ENCODE measurements around the gene PANK4.

PANK4 gene

GRCh38 chr1:2525920-2526823 lies at the start of gene PANK4:
Gene PANK4, minus strand, starts transcription at chr1:2526596. Its CDS starts 9 bp downstream, at chr1:2526587.
- TF ChIP-seq EP300 (IDR thresholded peaks at IDR 0.05; ENCODE audit: borderline replicate concordance) (no peak), FOXM1 (IDR thresholded peaks at IDR 0.05; ENCODE audit: borderline replicate concordance, low read depth) (no peak), TAF1 (IDR thresholded peaks at IDR 0.05; ENCODE audit: low read depth) (peak; percentile 64; the same call in 1 of the 2 replicates), EGR1 (IDR thresholded peaks at IDR 0.05) (peak; percentile 80), TEAD4 (IDR thresholded peaks at IDR 0.05) (no peak), ZBTB7A (IDR thresholded peaks at IDR 0.05; ENCODE audit: low read depth) (peak; percentile 93), RAD21 (IDR thresholded peaks at IDR 0.05; ENCODE audit: low read depth) (no peak), NFIC (IDR thresholded peaks at IDR 0.05) (no peak), CEBPB (IDR thresholded peaks at IDR 0.05) (no peak), YY1 (IDR thresholded peaks at IDR 0.05; ENCODE audit: low read depth) (peak; percentile 92), TCF12 (IDR thresholded peaks at IDR 0.05; ENCODE audit: low read depth) (peak; percentile 49; the same call in 1 of the 2 replicates), CREB1 (IDR thresholded peaks at IDR 0.05; ENCODE audit: low read depth) (no peak), MAX (IDR thresholded peaks at IDR 0.05) (peak; percentile 23), REST (IDR thresholded peaks at IDR 0.05; ENCODE audit: low read depth) (no peak)
- TF ChIP-seq, protein P1, sequence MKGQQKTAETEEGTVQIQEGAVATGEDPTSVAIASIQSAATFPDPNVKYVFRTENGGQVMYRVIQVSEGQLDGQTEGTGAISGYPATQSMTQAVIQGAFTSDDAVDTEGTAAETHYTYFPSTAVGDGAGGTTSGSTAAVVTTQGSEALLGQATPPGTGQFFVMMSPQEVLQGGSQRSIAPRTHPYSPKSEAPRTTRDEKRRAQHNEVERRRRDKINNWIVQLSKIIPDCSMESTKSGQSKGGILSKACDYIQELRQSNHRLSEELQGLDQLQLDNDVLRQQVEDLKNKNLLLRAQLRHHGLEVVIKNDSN (IDR thresholded peaks at IDR 0.05) = no peak

DNA sequence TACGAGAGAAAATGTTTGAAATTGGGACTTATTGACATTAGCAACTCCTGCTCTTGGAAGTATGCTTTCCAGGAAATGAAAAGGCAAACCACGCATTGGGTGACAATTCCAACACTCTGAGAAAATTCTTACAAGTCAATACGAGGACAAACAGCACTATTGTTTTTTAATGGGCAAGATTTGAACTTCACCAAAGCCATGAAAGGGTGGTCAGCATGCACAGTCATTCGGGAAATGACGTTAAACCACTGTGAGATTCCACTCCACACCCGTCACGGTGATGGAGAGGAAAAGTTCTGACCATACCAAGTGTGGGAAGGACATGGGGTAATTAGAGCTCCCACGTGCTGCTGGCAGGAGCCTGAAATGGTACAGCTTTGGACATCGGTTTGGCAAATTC lies 48.0 kb upstream of the PANK4 start:
- no peak for TF ChIP-seq FOXM1 (IDR thresholded peaks at IDR 0.05; ENCODE audit: borderline replicate concordance, low read depth)
- no peak for TF ChIP-seq EGR1 (IDR thresholded peaks at IDR 0.05)
- no peak for TF ChIP-seq TEAD4 (IDR thresholded peaks at IDR 0.05)
- no peak for TF ChIP-seq CEBPB (IDR thresholded peaks at IDR 0.05)
- TF ChIP-seq EP300 (IDR thresholded peaks at IDR 0.05; ENCODE audit: borderline replicate concordance) = no peak
- TF ChIP-seq MAX (IDR thresholded peaks at IDR 0.05) = no peak
- no peak for TF ChIP-seq REST (IDR thresholded peaks at IDR 0.05; ENCODE audit: low read depth)
- no peak for TF ChIP-seq RAD21 (IDR thresholded peaks at IDR 0.05; ENCODE audit: low read depth)
- TF ChIP-seq, protein P1 (IDR thresholded peaks at IDR 0.05) = no peak
- TF ChIP-seq YY1 (IDR thresholded peaks at IDR 0.05; ENCODE audit: low read depth) = no peak
- no peak for TF ChIP-seq TCF12 (IDR thresholded peaks at IDR 0.05; ENCODE audit: low read depth)
- TF ChIP-seq TAF1 (IDR thresholded peaks at IDR 0.05; ENCODE audit: low read depth) = no peak
- no peak for TF ChIP-seq CREB1 (IDR thresholded peaks at IDR 0.05; ENCODE audit: low read depth)
- TF ChIP-seq NFIC (IDR thresholded peaks at IDR 0.05) = no peak
- TF ChIP-seq ZBTB7A (IDR thresholded peaks at IDR 0.05; ENCODE audit: low read depth) = no peak

DNA sequence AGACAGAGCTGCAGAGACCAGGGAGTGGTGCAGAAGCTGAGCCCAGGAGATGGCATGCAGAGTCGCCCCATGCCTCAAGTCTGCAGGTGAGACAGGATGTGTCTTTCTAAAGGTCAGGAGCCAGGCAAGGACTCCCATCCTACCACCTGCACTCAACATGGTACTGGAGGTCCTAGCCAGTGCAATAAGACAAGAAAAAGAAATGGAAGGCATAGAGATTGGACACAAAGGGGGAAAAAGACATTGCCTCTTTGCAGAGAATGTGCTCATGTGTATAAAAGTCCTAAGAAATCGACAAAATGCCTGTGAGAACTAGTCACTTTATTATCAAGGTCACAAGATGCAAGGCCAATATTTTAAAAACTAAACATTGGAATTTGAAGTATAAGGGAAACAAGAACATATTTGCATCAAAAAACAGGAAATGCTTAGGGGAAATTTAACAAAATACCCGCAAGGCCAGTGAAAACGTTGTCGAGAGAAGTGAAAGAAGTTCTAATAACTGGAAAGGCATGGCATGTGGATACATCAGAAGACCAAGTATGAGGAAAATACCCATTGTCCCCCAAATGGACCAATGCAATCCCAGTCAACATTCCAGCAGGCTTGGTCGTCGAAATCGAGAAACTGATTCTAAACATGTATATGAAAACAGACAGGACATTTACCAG lies 47.0 kb upstream of the PANK4 start:
- no peak for TF ChIP-seq CREB1 (IDR thresholded peaks at IDR 0.05; ENCODE audit: low read depth)
- TF ChIP-seq CEBPB (IDR thresholded peaks at IDR 0.05) = no peak
- no peak for TF ChIP-seq EGR1 (IDR thresholded peaks at IDR 0.05)
- no peak for TF ChIP-seq NFIC (IDR thresholded peaks at IDR 0.05)
- TF ChIP-seq, protein P1 (IDR thresholded peaks at IDR 0.05) = no peak
- no peak for TF ChIP-seq EP300 (IDR thresholded peaks at IDR 0.05; ENCODE audit: borderline replicate concordance)
- no peak for TF ChIP-seq YY1 (IDR thresholded peaks at IDR 0.05; ENCODE audit: low read depth)
- TF ChIP-seq ZBTB7A (IDR thresholded peaks at IDR 0.05; ENCODE audit: low read depth) = no peak
- no peak for TF ChIP-seq TAF1 (IDR thresholded peaks at IDR 0.05; ENCODE audit: low read depth)
- TF ChIP-seq FOXM1 (IDR thresholded peaks at IDR 0.05; ENCODE audit: borderline replicate concordance, low read depth) = no peak
- no peak for TF ChIP-seq MAX (IDR thresholded peaks at IDR 0.05)
- no peak for TF ChIP-seq RAD21 (IDR thresholded peaks at IDR 0.05; ENCODE audit: low read depth)
- TF ChIP-seq REST (IDR thresholded peaks at IDR 0.05; ENCODE audit: low read depth) = no peak
